Stimulated activated CD4-positive, alpha-beta T cell treated with anti-CD3 and anti-CD28 coated beads, Interleukin-1b, Interleukin-23, amount 100 ng/mL, for 1 hour (primary cell): ENCODE results near the gene CAGE1.

Source experiments
- DNase-seq, 2 donors: peaks; one replicate each; pipeline ENCODE4 v3.0.0-alpha.2; 2020; ENCODE audit warnings: low read depth in 2 of 2

CAGE1 gene

GRCh38 chr6:7311917-7312615 lies 77.5 kb downstream of the CAGE1 start:
- no peak for DNase-seq

GRCh38 chr6:7311176-7311575 lies 78.4 kb downstream of the CAGE1 start:
- no peak for DNase-seq

- no peak for DNase-seq
These were observed 80.5 kb downstream of the CAGE1 start for GRCh38 chr6:7309050-7309449.

GRCh38 chr6:7307533-7307932 lies 82.0 kb downstream of the CAGE1 start:
- DNase-seq = no peak

GRCh38 chr6:7304821-7305220 lies 84.7 kb downstream of the CAGE1 start:
- no peak for DNase-seq

- DNase-seq = no peak
These were observed 87.8 kb downstream of the CAGE1 start for GRCh38 chr6:7301702-7302101.

- no peak for DNase-seq
These were observed 88.6 kb downstream of the CAGE1 start for GRCh38 chr6:7300926-7301325.

- no peak for DNase-seq
These were observed 91.4 kb downstream of the CAGE1 start for GRCh38 chr6:7298113-7298512.

GRCh38 chr6:7296602-7297001 lies 92.9 kb downstream of the CAGE1 start:
- DNase-seq = no peak

- no peak for DNase-seq
These were observed 93.6 kb downstream of the CAGE1 start for GRCh38 chr6:7295916-7296315.

GRCh38 chr6:7292596-7293255 lies 96.8 kb downstream of the CAGE1 start:
- DNase-seq = no peak

GRCh38 chr6:7290079-7290478 lies 99.5 kb downstream of the CAGE1 start:
- no peak for DNase-seq

GRCh38 chr6:7285416-7285815 lies 104.1 kb downstream of the CAGE1 start:
- DNase-seq = no peak

- DNase-seq = no peak
These were observed 105.9 kb downstream of the CAGE1 start for GRCh38 chr6:7283676-7284075.

- DNase-seq = no peak
These were observed 107.2 kb downstream of the CAGE1 start for GRCh38 chr6:7282097-7282906.
